Activated CD8-positive, alpha-beta memory T cell treated with anti-CD3 and anti-CD28 coated beads for 24 hours (primary cell): ENCODE results near the gene GSG1L.

Experiments
- DNase-seq: peaks from one replicate; pipeline ENCODE4 v3.0.0-alpha.2; 2020

The GSG1L gene

GRCh38 chr16:27932542-27933135 lies 130.9 kb downstream of the GSG1L start:
- no peak for DNase-seq

DNA sequence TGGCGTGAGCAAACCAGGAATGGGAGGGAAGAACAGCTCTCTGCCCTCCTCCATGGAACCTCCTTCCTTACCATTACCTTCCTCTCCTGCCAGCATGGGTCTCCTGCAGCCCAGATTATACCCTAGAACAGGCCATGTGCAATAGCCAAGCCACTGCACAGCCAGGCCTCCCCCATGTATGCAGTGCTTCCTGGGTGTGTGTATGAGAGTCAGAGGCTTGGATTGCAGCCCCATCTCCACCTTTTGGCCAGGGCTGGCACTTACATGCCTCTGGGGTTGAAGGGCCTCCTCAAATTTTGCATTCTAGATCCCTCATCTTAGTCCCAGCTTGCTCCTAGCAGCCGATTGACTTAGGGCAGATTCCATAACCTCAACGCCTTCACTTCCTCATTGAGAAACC lies 133.7 kb downstream of the GSG1L start:
- no peak for DNase-seq

GRCh38 chr16:27928542-27928941 lies 135.0 kb downstream of the GSG1L start:
- DNase-seq: no peak

DNA sequence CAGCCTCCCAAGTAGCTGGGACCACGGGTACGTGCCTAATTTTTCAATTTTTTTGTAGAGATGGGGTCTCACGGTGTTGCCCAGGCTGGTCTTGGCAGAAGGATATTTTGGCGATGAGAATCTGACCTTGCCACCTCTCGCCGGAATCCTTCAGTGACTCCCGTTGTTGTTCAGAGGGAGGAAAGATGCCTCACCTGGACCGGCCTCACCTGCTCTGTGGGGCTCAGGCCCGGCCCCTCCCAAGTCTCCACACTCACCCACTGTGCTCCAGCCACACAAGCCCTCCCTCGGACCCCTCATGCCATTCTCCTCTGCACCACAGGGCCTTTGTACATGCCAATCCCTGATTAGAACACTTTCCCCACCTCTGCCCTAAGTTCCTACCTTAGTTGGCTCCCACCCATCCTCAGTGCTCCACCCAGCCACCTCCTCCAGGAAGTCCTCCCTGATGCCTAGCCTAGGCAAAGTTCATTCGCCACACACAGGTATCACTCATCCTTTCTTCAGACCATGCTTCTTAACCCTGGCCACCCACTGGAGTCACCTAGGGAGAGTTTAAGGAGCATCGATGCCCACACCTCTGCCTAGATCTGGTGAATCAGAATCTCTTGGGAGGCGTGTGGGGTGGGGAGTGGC lies 136.1 kb downstream of the GSG1L start:
- DNase-seq: no peak

GRCh38 chr16:27925612-27926011 lies 137.9 kb downstream of the GSG1L start:
- DNase-seq: no peak

DNA sequence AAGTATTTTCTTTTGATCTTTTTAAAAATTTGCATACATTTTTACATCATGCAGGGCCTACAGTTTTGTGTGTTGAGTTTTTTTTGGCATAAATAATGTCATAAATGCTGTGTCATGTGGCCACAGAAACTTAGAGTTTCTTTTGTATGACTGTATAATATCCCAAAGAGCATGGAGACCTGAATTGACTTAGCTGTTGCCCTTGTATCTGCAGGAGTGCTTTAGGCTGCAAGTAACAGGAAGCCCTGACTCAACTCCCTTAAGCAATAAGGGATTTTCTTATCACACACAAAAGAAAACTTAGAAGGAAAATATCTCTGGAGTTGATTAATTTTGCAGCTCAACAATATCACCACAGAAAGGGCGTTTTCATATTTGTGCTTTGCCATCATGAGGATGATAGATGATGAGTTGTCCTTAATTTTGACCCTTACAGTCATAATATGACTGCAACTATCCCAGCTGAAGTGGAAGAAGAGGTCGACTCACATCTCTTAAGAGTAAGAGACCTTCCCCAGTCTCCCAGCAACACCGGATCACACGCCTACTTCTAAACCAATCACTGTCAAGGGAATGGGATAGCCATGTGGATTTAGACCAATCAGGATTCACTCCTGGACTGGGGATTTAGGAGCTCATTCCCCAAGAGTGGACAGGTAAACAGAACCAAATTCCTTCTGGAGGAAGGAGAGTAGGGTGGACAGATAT lies 138.9 kb downstream of the GSG1L start:
- DNase-seq: no peak

- DNase-seq: no peak
Observed at GRCh38 chr16:27923751-27924150, 139.8 kb downstream of the GSG1L start.

GRCh38 chr16:27922433-27922832 lies 141.1 kb downstream of the GSG1L start:
- no peak for DNase-seq

- no peak for DNase-seq
Observed at GRCh38 chr16:27921134-27921533, 142.4 kb downstream of the GSG1L start.

- DNase-seq: no peak
Observed at GRCh38 chr16:27920391-27920891, 143.1 kb downstream of the GSG1L start.

DNA sequence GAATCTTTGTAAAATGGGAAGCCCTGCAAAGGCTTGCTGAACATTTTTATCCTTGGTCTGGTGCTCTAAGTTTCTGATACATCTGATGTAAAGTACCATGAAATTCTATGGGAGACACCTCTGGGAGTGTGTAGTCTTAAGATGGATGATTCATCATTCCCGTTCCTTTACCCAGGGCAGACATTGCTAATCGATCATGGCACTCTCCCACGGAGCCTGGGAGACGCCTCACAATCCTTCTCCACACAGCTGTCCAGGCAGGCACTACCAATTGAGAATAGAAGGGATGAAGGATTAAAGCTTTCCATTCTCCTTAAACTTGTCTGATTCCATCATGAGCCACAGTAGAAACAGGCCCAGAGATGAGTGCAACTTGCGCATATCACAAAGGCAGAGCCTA lies 144.8 kb downstream of the GSG1L start:
- no peak for DNase-seq

DNA sequence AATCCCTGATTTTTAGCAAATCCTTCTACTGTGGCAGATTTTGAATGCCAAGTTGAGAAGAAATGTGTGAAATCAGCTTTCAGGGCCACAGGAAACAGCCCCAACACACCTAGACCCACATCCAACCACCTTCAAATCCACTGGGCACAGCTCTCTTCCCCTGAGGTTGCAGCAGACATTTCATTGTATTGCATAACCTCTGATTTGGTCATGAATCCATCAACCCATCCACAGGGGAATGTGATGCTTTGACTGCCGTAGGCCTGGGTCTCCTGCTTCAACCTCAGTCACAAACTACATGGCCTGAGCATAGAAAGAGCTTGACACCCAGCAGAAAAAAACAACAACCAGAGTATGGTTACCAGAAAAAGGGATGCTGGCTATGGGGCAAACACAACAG lies 145.6 kb downstream of the GSG1L start:
- DNase-seq: no peak

DNA sequence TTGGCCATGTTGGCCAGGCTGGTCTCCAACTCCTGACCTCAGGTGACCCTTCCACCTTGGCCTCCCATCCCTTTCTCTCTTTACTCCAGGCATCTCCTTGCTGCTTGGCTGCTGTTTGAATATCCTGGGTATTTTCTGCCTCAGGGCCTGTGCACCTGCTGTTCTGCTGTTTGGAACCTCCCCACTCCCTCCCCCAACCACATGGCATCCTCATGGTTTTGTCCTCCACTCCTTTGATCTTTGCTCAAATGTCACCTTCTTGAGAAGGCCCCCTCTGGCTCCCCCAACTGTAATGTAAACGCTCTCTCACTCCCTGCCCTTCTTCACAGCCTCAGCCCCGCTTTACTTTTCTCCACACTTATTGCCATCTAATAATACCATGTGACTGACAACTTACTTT lies 152.0 kb downstream of the GSG1L start:
- no peak for DNase-seq

- no peak for DNase-seq
Observed at GRCh38 chr16:27907457-27907972, 156.0 kb downstream of the GSG1L start.

DNA sequence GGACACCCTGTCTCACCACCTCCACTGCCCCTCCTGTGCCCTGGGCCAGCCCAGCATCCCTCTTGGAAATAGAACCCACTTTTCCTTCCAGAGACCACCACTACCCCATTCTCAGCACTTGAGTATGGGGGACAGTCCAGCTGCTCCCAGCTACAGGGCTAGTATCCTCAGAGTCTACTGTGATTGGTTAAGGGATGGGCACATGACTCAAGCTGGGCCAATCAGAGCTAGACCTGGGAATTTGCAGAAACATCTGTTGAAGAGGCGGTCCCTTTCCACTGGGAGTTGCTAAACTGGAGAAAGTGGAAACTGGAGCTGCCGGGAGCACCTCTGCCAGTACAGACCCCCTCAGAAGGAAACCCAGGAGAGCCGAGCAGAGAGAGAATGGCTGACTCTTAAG lies 156.6 kb downstream of the GSG1L start:
- DNase-seq: no peak

DNA sequence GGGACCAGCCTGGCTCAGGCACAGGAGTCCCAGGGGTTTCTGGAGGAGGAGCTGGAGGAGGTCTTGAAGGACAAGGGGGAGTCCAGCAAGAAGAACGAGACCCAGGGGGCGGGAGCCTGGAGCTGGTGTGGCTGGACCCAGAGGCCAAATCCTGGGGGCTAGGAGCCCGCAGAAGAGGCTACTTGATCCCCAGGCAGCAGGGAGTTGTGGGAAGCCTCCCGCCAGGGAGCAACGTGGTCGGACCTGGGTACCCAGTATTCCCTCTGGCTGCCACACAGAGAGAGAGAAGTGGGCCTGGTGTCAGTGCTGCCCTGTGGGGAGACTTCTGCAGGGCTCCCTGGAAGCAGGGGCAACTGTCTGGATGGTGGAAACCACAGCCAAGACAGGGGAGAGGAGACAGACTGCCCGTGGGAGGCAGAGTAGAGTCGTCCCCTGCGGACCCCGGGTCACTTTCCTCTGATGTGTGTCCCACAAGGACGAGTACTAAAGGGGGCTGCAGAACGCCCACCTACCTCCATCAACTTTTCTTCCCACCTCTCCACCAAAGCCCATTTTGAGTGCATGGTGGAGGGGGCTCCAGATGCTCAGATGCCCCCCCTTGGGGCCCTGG lies 160.4 kb downstream of the GSG1L start:
- no peak for DNase-seq

GRCh38 chr16:27902551-27902950 lies 161.0 kb downstream of the GSG1L start:
- DNase-seq: no peak

DNA sequence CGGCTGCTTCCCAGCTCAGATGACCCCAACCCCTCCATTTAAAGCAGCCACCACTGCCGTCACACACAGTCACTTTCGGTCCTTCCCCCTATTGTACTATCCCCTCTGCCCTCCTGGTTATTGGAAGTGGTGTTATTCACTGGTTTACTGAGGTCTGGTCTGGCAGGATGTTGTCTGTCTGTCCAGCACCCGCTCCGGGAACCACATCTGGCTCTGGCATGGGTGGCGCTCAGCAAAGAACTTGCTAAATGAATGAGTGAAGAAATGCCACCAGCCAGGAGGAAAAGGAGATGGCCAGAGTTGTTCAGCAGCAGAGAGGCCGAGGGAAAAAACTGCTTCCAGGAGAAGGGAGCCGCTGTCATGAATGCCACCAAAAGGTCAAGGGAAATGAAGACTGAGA lies 161.6 kb downstream of the GSG1L start:
- DNase-seq: no peak

DNA sequence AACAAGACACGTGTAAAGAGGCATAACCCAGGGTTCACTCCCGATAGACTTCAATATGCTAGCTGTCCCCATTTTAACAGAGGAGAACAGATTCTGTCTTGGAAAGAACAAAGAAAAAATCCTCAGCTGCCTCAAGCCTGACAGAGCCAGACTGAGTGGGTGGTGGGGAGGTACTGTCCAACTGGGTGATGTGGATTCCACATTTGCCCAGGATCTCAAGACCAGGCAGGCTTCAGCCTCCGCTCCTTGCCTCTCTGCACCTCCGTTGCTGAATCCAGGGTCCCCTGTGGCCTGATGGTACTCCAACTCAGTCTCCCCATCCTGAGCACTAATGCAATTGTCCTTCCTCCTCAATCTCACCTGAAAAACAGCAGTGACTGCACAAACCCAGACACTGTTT lies 163.8 kb downstream of the GSG1L start:
- no peak for DNase-seq

DNA sequence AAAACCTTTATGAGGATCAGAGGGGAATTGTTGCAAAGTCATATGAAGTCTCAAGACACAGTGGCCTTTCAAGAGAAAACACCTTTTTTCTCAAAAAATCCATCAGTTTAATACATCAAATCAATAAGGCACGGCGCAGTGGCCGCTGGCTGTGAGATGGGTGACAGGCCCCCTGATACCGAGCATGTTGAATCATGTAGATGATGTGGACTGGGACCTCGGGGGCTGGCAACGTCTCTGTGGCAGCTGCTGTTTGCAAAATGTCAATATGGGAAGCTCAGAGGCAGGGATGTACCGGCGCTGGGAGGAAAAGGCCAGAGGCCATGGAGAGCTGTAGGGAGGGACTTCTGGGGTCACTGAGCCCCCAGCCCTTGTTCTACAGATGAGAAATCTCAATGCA lies 169.1 kb downstream of the GSG1L start:
- no peak for DNase-seq

DNA sequence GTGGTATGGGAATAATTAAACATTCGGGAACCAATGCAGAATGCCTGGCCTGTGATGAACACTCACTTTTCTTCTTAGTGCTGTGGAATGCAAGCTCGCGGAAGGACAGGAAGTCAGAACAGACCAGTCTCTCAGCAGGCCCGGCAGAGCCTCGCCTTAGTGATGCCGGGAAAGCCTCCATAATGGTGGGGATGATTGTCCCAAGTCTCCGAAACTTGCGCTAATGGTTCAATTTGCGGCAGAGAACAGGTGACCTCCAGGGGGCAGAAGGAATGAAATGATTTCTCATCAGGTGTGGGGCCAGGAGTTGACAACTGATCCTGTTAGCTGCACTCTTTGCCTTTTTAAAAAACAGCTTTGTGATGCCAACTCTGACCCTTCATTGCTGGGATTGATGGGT lies 170.6 kb downstream of the GSG1L start:
- no peak for DNase-seq

DNA sequence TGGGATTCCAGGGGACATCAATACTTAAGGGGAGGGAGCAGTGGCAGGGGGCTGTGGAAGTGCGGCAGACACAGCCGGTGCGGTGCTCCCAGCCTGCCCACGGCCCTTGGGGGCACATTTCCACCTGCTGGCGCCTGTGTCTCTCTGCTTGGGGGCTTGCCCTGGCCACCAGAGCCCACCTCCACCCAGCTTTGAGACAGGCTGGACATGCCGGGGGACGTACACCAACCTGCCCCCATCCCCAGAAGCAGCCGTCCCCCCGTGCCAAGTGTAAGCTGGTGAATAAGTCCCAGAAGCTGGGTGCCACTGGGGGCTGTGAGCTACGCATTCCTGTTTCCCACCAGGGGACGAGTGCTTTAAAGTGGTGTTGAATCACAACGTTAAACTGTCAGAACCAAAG lies 172.6 kb downstream of the GSG1L start:
- no peak for DNase-seq

DNA sequence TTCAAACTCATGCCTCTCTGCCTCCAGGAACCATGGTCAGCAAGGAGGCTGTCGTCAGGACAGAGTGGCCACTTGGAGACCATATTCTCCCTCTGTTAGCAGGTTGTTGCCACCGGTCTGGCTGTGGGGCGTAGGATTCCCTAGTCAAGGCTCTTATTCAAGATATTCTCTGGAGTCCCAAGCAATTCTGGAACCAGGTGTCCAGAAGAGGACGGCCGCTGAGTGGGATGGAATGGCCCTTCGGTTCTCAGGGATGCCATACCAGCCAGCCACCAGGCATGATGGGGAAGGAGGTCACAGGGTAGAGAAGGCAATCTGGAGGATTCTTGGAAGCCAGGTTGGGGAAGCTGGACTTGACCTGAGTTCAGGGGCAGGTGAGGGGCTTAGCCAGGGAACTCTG lies 173.5 kb downstream of the GSG1L start:
- no peak for DNase-seq

DNA sequence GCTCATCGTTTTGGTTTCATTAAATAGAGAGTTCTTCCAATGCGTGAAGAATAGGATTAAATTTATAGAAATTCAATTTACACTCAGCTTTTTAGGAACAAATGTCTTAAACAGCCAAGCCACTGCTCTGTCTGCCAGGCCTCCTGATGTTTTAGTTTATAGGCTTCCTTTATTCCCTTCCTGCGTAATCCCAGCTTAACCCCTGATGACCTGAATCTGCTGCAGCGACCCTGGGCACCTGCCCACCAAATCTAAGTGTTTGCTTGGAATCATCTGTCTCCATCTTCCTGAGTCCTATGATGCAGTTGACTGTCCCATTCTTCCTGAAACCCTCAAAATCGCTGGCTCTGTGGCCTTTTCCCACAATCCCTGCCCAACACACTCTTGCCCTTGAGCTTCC lies 179.9 kb downstream of the GSG1L start:
- no peak for DNase-seq
